SK-N-MC (cell line): ENCODE data around the gene ACSM4.

Source experiments
- EZH2 ChIP-seq: fragments of 200-600 bp; sonication (generic); IDR thresholded peaks from one replicate; pipeline ENCODE4 v1.6.1; 2017; ENCODE audit warnings: antibody characterized with exemption
- POLR2AphosphoS5 ChIP-seq: IDR thresholded peaks from 2 replicates; pipeline ENCODE4 v1.6.1; 2012; ENCODE audit warnings: mild to moderate bottlenecking, low read depth, low read length, borderline replicate concordance

DNA sequence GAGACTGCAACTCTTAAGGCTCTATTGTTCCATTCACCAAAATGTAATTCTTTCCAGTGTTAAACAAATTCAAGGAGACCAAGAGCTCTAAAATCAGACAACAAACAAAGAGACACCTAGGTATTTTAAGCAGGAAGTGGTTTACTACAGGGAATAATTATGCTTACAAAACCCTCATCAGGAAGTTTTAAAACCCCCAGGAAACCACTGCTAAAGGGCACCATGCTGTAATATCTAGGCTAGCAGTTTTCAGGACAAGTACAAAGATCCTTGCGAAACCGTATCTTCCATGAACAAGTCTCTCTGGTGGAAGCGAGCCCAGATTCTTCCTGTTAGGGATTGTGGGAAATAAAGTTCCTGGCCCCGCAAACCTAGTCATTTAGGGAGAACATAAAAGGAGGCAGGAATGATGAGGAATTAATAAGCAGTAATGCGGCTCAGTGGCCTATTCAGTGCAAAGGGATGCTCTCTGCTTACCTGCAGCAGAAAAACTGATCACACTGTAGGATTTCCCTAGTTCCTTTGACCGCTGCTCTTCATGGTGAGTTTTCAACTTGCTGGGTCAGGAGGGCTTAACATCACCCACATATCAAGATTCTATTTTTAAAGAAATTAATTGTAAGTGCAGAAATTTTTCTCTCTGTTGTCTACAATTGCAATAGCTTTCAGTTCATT is 42.8 kb downstream of the ACSM4 start:
- TF ChIP-seq POLR2AphosphoS5 (no peak), EZH2 (no peak)
